ENCODE data around the gene MLLT10.

Gene MLLT10

GRCh38 chr10:21517134-21518031 is 16.6 kb upstream of the MLLT10 start:
- no peak for TF ChIP-seq ZFP3 (CRISPR knock-in tag; IDR thresholded peaks at IDR 0.05)
- TF ChIP-seq ARNTL (CRISPR knock-in tag; IDR thresholded peaks at IDR 0.05; ENCODE audit: borderline replicate concordance, low read depth) = no peak
- peak; percentile 47 for ATAC-seq

- ATAC-seq = peak; percentile 40
- TF ChIP-seq ARNTL (CRISPR knock-in tag; IDR thresholded peaks at IDR 0.05; ENCODE audit: borderline replicate concordance, low read depth) (no peak), TSHZ2 (CRISPR knock-in tag; IDR thresholded peaks at IDR 0.05) (peak; percentile 52; the same call in 1 of the 2 replicates)
Measured at GRCh38 chr10:21518149-21518640, 15.8 kb upstream of the MLLT10 start.

- peak; percentile 13 for ATAC-seq
- no peak for TF ChIP-seq ZC3H10 (CRISPR knock-in tag; IDR thresholded peaks at IDR 0.05)
- no peak for TF ChIP-seq ZNF70 (CRISPR knock-in tag; IDR thresholded peaks at IDR 0.05)
- no peak for TF ChIP-seq CREB5 (CRISPR knock-in tag; IDR thresholded peaks at IDR 0.05; ENCODE audit: low read depth)
- no peak for TF ChIP-seq TOX (CRISPR knock-in tag; IDR thresholded peaks at IDR 0.05; ENCODE audit: borderline replicate concordance)
Measured at GRCh38 chr10:21518641-21519396, 15.2 kb upstream of the MLLT10 start.

- no peak for ATAC-seq
- TF ChIP-seq SNAI2 (CRISPR knock-in tag; IDR thresholded peaks at IDR 0.05) (no peak), ZFP3 (CRISPR knock-in tag; IDR thresholded peaks at IDR 0.05) (no peak), PATZ1 (CRISPR knock-in tag; IDR thresholded peaks at IDR 0.05; ENCODE audit: borderline replicate concordance) (no peak), ESRRG (CRISPR knock-in tag; IDR thresholded peaks at IDR 0.05) (no peak), ZNF565 (CRISPR knock-in tag; conservative IDR thresholded peaks at IDR 0.05; ENCODE audit: low read depth) (no peak), TCF4 (CRISPR knock-in tag; IDR thresholded peaks at IDR 0.05; ENCODE audit: borderline replicate concordance) (no peak), RARB (CRISPR knock-in tag; IDR thresholded peaks at IDR 0.05) (no peak)
Measured at GRCh38 chr10:21519397-21519933, 14.6 kb upstream of the MLLT10 start.

GRCh38 chr10:21519941-21520436 is 14.0 kb upstream of the MLLT10 start:
- ATAC-seq = peak; percentile 31
- TF ChIP-seq ZC3H10 (CRISPR knock-in tag; IDR thresholded peaks at IDR 0.05) (no peak), TSHZ2 (CRISPR knock-in tag; IDR thresholded peaks at IDR 0.05) (no peak), ZFP3 (CRISPR knock-in tag; IDR thresholded peaks at IDR 0.05) (no peak), PATZ1 (CRISPR knock-in tag; IDR thresholded peaks at IDR 0.05; ENCODE audit: borderline replicate concordance) (no peak), ESRRG (CRISPR knock-in tag; IDR thresholded peaks at IDR 0.05) (no peak), OSR1 (CRISPR knock-in tag; IDR thresholded peaks at IDR 0.05) (no peak), ARNTL (CRISPR knock-in tag; IDR thresholded peaks at IDR 0.05; ENCODE audit: borderline replicate concordance, low read depth) (no peak), ZFP30 (CRISPR knock-in tag; IDR thresholded peaks at IDR 0.05) (no peak), PPARA (CRISPR knock-in tag; IDR thresholded peaks at IDR 0.05; ENCODE audit: borderline replicate concordance) (no peak), BACH2 (CRISPR knock-in tag; IDR thresholded peaks at IDR 0.05; ENCODE audit: borderline replicate concordance) (no peak), ZNF8 (CRISPR knock-in tag; IDR thresholded peaks at IDR 0.05) (no peak), ZNF565 (CRISPR knock-in tag; conservative IDR thresholded peaks at IDR 0.05; ENCODE audit: low read depth) (no peak), ISL1 (CRISPR knock-in tag; IDR thresholded peaks at IDR 0.05) (no peak), ZNF70 (CRISPR knock-in tag; IDR thresholded peaks at IDR 0.05) (no peak), GLIS3 (CRISPR knock-in tag; IDR thresholded peaks at IDR 0.05) (no peak), TCF4 (CRISPR knock-in tag; IDR thresholded peaks at IDR 0.05; ENCODE audit: borderline replicate concordance) (no peak)
